GM21390 (cell line): ENCODE results near the gene SEC22A.

Experiments used
- ATAC-seq: cut with Tn5 transposase; IDR thresholded peaks from one replicate; pipeline ENCODE4 v1.9.1; 2021; ENCODE audit not compliant: unreplicated experiment

Gene SEC22A

DNA sequence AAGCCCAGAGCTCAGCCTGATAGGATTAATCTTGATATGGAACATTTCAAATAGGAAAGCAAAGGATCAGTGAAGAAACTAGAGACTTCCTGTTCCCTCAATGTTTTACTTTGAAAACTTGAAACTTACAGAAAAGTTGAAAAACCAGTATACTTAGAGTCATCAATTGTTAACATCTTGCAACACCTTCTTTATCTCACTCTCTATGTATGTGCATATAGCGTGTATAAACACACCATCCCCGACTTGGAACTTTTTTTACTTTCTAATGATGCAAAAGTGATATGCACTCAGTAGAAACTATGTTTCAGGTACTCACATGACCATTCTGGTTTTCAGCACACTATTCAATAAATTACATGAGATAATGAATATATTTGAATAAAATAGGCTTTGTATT lies 60.5 kb downstream of the SEC22A start:
- no peak for ATAC-seq

DNA sequence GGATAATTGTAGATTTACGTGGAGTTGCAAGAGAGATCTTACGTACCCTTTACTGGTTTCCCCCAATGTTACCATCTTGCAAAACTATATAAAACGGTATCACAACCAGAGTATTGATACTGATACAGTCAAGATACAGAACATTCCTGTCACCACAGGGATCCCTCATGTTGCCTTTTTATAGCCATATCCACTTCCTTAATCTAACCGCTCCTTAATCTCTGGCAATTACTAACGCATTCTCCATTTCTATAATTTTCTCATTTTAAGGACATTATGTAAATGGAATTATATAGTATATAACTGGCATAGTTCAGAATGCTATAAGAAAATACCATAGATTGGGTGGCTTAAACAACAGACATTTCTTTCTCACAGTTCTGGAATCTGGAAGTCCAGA lies 61.1 kb downstream of the SEC22A start:
- no peak for ATAC-seq

DNA sequence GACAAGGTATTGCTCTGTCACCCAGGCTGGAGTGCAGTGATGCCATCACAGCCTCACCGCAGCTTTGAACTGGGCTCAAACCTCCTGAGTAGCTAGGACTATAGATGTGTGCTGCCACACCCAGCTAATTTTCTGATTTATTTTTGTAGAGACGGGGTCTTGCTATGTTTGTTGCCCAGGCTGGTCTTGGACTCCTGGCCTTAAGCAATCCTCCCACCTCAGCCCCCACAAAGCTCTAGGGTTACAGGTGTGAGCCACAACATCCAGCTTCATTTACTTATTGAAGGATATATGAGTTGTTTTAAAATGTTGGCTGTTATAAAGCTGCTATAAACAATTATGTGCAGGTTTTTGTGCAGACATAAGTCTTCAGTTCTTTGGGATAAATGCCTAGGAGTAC lies 62.2 kb downstream of the SEC22A start:
- ATAC-seq: no peak

DNA sequence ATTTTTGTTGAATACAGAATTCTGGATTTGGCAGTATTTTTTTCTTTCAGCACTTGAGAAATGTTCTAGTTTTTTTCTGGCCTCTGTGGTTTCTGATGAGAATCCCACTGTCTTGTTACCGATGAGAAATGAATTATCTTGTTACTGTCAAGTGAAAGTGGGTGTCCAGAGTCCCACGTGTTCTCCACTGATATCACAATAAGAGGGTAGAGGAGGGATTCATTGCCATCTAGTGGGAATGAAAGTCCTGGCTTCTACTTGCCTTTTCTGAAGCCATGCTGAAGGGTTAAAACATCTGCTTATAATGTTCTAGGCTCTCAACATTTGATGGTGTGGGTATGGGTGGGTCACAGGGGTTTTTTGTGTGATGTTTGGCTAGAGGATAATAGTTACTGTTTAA lies 66.1 kb downstream of the SEC22A start:
- ATAC-seq: no peak

DNA sequence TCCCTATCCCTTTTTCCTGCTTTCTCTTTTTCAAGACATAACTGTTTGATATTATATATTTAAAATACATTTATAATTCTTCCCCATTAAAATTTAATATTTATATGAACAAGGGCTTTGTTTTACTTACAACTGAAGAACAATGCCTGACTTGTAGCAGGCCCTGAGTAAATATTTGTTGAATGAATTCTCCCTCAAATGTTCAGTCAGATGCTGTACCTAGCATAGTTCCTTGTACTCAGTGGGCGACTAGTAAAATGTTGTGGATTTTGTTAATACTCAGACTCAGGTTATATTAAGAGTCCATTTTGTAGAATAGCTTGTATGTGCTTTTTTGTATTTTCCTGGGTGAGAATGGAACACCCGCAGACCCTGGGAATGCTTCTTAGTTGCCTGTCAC lies 69.1 kb downstream of the SEC22A start:
- no peak for ATAC-seq

DNA sequence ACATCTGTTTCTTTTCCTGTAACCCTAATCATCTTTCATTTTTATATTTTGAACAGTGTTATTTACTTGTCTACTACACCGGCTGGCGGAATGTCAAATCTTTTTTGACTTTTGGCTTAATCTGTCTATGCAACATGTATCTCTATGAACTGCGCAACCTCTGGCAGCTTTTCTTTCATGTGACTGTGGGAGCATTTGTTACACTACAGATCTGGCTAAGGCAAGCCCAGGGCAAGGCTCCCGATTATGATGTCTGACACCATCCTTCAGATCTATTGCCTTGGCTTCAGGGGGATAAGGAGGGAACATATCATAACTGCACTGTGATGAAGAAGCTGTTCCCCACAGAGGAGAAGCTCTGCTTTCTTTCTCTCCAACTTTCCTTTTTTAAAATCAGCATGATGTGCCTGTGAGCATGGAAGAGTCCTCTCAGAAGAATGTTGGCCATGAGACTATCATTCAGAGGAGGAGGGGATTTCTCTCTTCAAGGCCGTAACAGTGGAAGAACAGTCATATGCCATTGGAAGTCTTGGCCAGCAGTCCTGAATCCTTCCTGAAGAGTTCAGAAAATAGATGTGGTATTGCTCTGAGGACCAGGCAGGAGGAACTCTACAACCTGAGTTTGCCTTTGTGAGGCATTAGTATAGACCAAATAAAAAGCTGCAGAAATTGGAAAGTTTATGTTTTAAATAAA lies 69.9 kb downstream of the SEC22A start:
- ATAC-seq: no peak

DNA sequence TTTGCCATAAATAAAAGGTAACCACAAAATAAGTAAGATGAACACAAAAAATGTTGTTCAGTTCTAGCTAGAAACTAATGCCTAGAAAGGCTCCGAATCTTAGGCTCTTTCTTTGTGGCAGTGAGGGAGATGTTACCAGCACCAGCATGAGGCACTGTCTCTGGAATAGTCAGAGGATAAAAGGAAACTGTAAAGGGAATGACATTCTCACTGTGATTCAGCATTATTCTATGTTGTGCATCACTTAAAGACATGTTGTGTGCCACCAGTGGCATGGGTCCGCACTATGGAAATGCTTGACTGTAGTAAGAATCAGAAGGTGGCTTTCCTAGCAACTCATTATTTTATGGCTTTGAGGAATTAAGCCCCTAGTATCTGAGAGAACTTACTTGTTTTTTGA lies 70.8 kb downstream of the SEC22A start:
- no peak for ATAC-seq

DNA sequence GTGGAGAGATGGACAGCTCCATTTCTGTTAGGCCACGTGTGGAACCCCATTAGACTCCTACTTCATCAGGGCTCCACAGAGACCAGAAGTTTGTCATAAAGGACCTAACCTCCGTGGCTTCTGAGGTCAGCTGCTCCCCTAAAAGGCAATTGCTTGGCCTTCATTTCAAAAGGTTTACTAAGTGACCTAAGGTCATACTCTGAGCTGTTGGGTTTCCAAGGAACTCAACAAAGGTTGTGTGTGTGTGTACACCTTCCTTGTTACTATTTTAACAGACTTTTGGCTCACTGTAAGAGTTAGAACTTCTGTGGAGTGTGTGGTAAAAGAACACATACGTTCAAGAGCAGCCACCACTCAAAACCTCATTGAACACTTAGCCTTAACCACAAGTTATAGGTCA lies 73.9 kb downstream of the SEC22A start:
- ATAC-seq: no peak

DNA sequence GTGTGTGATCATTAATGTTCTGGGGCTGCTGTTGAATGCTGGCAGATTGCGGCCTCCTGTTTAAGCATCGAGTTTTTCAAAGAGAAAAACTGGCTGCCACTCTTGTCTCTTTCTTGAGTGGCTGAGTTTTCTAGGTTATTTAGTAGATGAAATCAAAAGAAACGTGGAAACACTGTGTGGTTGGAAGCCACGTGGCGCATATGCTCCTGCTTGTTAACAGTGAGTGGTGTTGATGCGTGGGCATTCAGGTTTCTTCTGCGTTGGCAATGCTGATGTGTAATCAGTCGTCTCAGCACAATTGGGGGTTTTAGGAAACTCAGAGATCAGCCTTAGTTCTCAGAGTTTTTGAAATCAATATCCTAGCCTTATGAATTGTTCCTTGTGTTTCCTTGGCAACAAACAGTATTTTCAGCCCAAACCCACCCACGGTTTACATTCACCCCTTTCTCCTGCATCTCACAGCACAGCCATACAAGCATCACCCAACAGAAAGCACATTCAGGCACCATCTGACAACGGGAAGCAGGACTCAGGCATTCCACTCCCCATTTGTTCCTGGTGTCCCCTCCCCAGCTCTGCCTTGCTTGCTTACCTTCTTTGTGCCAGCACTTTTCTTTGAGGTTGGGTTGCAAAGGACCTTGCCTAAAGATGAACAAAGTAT lies 74.7 kb downstream of the SEC22A start:
- ATAC-seq: no peak

DNA sequence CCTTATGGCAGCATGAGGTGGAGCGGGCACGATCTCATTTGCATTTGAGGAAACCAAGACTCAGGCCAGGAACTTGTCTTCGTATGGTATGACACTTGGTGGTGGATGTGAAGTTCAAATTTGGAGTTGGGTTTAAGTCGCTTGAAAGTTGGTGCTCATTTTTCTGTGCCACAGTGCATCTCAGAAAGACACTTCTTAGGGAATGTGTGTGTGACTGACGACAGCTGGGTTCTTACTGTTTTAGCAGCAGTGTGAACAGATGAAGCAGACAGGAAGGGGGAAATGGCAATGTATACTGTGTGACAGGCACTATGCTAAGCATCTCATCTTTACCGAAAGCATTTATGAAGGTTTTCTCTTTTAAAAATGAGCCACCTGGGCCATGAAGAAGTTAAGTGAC lies 75.4 kb downstream of the SEC22A start:
- ATAC-seq: no peak

DNA sequence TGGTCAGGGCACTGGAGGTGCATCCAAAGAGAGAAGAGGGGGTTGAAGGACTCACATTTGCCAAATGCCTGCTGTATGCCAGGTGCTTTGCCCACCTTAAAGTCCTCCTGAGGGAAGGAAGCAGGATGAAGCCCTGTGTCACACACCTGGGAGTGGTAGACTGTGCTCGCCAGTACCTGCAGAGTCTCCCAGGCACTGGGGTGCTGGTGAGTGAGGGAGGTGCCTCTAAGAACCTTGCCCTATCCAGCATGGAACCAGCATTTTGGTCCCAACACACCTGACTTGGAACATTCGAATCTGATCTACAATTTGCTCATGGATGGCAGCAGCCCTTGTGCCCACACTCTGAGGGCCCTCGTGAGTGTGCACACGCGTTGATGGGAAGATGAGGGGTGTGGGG lies 76.7 kb downstream of the SEC22A start:
- no peak for ATAC-seq

DNA sequence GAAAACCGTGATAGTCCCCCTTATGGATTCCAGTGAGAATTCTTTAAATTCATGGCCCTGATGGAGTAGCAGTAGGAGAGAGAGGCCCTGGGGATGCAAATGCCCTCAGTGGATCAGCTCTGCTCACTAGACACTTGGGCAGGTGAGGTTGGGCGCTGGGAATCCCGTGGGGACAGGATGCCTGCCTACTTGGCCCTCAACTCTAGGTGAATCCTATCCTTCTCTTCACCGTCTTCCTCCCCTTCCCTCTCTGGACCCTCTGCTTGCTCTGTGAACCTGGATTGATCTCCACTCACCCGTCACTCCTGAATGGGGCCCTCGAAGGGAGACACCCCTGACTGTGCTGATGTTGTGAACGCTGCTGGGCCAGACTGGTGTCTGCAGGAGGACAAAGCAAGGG lies 77.4 kb downstream of the SEC22A start:
- ATAC-seq: no peak

DNA sequence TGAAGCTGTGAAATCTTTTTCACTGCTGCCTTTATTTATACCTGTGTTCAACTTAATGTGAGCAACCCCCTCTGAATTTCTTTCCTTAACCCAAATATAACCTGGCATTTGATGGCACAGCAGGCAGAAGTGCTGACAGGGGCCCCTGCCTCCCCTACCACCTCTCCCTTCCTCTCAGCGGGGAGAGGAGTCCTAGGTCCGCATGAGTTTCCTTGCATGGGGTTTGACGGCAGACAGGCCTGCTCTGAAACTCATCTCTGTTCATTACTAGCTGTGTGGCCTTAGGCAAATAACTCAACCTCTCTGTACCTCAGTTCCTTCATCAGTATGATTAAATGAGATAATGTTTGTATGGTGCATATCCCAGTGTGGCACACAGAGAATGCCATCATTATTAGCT lies 79.7 kb downstream of the SEC22A start:
- ATAC-seq: no peak

DNA sequence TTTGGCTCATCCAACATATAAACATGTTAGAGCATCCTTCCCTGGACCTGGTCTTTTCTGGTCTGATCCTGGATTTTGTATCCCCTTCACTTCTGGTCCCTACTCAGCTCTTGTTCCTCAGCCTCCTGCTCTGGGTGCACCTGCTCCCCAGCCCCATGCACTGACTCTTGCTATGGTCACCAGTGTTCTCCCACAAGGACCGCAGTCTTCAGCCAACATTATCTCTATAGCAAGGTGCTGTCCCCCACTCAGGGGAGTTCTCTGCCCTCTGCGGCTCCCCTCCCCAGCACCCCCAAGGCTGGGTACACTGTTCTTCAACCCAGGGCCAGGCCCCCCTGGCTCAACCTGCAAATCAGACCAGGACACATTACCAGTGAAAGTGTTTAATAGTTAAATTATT lies 80.2 kb downstream of the SEC22A start:
- no peak for ATAC-seq

DNA sequence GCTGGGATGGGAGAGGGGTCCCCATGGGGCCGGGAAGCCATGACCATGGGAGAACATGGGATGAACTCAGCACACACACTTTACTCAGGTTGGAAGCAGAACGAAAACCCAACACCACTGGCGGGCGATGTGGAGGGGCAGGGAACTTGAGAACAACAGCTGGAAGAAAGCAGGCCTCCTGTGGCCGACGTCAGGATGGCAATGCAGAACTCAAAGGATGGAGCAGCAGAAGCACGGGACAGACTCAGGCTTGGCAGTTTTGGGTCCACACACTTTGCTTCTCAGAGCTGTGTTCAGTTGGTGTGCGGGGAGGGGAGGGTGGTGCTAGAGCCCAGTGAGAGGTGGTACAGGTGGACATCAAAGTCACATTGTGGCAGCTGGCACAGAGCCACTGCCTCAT lies 80.7 kb downstream of the SEC22A start:
- ATAC-seq: no peak

DNA sequence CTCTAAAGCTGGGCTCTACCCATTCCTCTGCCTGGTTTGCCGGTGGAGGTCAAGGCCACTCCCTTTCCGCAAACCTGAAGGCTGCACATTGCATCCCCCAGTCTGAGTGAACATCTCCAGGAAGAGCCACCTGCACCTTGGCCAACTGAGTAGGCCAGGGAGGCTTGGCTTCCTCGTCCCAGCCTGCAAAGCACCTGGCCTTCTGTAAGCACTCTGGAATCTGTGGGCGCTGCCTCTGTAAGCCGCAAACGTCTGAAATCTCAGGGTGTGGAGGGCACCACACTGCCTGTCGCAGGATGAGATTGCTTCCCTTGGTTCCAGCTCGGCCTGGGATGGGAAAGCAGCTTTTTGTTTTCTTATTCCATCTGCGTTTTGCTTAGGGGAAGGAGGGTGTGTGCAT lies 81.3 kb downstream of the SEC22A start:
- no peak for ATAC-seq

DNA sequence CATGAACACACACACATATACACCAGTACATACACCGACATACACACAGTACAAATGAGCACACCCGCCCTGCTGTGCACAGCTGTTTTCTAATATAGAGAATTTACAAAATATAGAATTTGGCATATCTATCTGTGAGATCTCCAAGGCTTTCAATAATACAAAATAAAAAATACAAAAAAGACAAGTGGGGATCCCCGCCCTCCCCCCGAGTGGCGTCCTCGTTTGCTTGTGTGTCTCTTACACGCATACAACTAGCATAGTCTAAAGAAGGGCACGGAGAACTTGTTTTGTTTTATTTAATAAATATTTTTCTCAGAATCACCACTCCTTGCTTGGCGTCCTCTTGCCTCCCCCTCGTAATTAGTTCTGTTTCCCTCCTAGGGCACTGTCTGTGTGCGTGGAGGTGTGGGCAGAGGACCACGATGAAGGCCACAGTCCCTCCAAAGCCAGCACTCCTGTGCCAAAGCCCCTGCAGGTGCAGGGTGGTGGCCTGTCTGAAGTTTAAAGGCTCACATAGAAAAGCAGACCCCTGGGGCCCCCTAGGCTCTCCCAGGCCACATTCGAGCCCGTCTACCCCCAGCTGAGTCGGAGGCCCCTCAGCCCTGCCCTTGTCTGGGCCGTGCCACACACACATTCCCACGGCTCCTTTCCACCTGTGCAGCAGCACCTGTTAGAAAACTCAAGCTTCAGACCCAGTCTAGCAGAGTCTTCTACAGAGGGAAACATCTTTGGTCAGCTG lies 82.1 kb downstream of the SEC22A start:
- no peak for ATAC-seq

DNA sequence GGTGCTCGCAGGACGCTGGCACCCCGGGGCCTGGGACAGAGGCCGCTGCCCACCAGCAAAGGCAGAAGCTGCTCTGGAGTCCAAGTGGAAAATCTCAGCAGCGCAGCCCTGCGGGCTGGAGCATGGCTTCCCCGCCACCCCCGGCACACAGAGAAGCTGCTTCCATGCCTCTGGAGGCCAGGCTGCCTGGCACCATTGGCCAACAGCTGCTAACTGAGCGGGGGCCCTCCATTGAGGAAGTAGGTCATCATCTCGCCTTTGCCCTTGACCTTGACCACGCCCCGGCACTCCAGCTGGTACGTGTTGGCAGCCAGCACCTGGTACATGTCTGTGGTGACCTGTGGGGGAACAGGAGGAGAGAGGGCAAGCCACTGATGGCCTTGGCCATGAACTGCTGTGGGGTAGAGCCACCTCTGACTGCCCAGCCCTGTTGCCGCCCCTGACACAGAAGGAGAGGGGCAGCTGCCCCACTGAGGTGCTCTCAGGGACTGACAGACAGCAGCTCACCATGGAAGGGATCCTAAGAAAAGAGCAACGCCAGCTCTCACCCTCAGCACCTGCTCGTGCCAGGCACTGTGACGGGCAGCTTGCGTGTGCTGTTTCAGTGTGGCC lies 82.8 kb downstream of the SEC22A start:
- no peak for ATAC-seq

DNA sequence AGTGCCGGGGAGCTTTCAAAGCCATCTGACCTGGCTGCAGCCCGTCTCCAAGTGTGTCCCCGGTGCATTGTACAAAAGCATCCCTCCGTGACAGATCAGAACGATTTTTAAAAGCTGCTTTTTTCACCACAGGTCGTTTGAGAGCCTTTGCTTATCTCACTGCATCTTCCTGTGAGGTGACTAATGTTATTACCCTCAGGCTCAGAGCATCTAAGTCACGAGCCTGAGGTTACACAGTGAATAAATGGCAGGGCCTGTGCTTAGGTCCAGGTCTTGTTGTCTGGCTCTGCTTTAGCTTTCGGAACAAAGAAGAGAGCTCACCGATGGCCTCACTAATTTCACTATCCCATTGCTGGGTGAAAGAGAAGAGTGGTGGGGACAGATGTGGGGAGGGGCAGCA lies 83.3 kb downstream of the SEC22A start:
- ATAC-seq: no peak

DNA sequence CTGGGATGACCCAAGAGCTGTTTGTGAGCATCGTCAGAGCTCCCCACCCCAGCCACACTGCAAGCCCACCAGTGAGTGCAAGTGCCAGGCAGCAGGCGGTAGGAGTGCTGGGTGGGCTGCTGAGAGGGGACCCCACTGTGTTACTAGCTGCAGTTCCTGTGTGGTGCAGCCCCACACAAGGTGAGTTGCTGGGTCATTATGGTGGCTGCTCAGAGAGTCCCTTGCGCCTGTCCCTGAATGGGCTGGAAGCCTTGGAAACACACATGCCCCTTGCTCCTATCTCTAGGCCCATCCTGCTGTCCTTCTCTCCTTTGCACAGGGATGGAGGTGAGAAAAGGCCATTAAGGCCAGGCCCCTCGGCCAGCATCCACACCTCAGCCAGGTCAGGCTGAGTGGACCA lies 83.7 kb downstream of the SEC22A start:
- ATAC-seq: no peak

DNA sequence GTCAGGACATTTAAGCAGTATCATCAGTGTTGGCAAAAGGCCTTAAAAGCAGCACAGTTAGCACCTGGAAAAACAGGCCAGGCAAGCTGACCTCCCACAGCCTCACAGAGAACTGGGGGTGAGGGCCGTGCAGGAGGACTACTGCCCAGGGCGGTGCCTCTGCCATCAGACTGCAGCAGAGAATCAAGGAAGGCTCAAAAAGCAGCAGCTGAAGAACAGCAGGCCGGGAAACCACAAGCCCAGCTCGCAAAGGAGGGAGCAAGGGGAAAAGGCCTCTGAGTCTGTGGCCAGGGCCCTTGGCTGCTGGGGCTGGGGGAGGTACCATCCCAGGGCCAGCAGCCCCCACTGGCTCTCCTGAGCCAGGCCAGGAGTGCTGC lies 84.2 kb downstream of the SEC22A start:
- ATAC-seq: no peak
